Renal pelvis (tissue), 4 donors: ENCODE data around the gene FAM98C. TPM values are rescaled to one million over a fixed set of nuclear protein-coding genes. Genes with fewer than 3 reads are reported as not detected.
A peak's percentile ranks its signal among the peaks of the same experiment; 100 is the strongest.
"Not testable (repeated sequence)": the region's sequence is repeated elsewhere in the genome, so short reads cannot be mapped to it uniquely, and the experiment has no call there.

Experiments
- DNase-seq: peaks from one replicate; pipeline ENCODE4 v3.0.0-alpha.2; 2013
- polyA plus RNA-seq, 3 donors: library from polyadenylated mRNA; unstranded; fragments of 120-200 nt; gene quantifications; one replicate each; pipeline ENCODE4 v1.2.1, GENCODE V29; 2013; ENCODE audit not compliant: insufficient read length in 3 of 3

The FAM98C gene
- polyA plus RNA-seq, 3 donors = 18.2 to 22.8 (median 19.1) TPM

GRCh38 chr19:38392707-38393308, 10.1 kb upstream of the FAM98C start:
- no peak for DNase-seq

- peak; percentile 74 for DNase-seq
These were observed 8.4 kb upstream of the FAM98C start for GRCh38 chr19:38394488-38394887.

GRCh38 chr19:38395381-38396114, 7.3 kb upstream of the FAM98C start:
- DNase-seq = no peak

- DNase-seq = no peak
These were observed 3.8 kb upstream of the FAM98C start for GRCh38 chr19:38399081-38399480.

- no peak for DNase-seq
These were observed 3.4 kb upstream of the FAM98C start for GRCh38 chr19:38399537-38399936.

- no peak for DNase-seq
These were observed 2.5 kb upstream of the FAM98C start for GRCh38 chr19:38400361-38400760.

GRCh38 chr19:38401148-38401547, 1.7 kb upstream of the FAM98C start:
- DNase-seq = no peak

- no peak for DNase-seq
These were observed 298 bp upstream of the FAM98C start for GRCh38 chr19:38402623-38402966.

- DNase-seq = no peak
These were observed 2.0 kb downstream of the FAM98C start for GRCh38 chr19:38404858-38405257.

- DNase-seq = no peak
These were observed 2.4 kb downstream of the FAM98C start for GRCh38 chr19:38405276-38405675.

GRCh38 chr19:38409631-38410133, 6.8 kb downstream of the FAM98C start:
- no peak for DNase-seq

GRCh38 chr19:38410407-38410806, 7.5 kb downstream of the FAM98C start:
- not testable (repeated sequence) for DNase-seq

GRCh38 chr19:38411041-38411712, 8.3 kb downstream of the FAM98C start:
- no peak for DNase-seq

- not testable (repeated sequence) for DNase-seq
These were observed 9.0 kb downstream of the FAM98C start for GRCh38 chr19:38411898-38412297.

- DNase-seq = no peak
These were observed 9.6 kb downstream of the FAM98C start for GRCh38 chr19:38412491-38412890.

- DNase-seq = no peak
These were observed 10.1 kb downstream of the FAM98C start for GRCh38 chr19:38412961-38413360.

GRCh38 chr19:38413416-38413815, 10.5 kb downstream of the FAM98C start:
- DNase-seq = no peak

GRCh38 chr19:38417146-38417543, 14.3 kb downstream of the FAM98C start:
- DNase-seq = no peak

- no peak for DNase-seq
These were observed 14.9 kb downstream of the FAM98C start for GRCh38 chr19:38417544-38418506.

- DNase-seq = no peak
These were observed 18.0 kb downstream of the FAM98C start for GRCh38 chr19:38420935-38421334.

- DNase-seq = no peak
These were observed 19.0 kb downstream of the FAM98C start for GRCh38 chr19:38421856-38422255.

- DNase-seq = no peak
These were observed 19.5 kb downstream of the FAM98C start for GRCh38 chr19:38422438-38422837.
